ENCODE data around the gene BMP7.

BMP7 gene

DNA sequence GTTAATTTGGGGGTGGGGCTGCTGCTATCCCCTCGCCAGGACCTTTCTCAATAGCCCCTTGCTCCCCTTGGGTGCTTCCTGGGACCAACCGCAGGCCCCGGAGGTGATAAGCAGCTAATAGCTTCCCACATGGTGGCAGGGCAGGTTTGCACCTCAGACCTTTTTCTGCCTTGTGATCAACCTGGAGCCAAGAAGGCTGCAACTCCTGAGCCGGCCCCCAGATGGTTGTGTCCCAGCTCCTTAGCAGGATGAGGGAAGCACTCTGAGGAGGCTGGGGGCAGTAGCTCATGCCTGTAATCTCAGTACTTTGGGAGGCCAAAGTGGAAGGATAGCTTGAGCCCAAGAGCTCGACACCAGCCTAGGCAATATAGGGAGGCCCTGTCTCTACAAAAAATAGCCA lies 85.5 kb downstream of the BMP7 start:
- DNase-seq (ENCODE audit: insufficient read length, low spot score), result no peak
- FAIRE-seq, result no peak
- TF ChIP-seq, protein P1, sequence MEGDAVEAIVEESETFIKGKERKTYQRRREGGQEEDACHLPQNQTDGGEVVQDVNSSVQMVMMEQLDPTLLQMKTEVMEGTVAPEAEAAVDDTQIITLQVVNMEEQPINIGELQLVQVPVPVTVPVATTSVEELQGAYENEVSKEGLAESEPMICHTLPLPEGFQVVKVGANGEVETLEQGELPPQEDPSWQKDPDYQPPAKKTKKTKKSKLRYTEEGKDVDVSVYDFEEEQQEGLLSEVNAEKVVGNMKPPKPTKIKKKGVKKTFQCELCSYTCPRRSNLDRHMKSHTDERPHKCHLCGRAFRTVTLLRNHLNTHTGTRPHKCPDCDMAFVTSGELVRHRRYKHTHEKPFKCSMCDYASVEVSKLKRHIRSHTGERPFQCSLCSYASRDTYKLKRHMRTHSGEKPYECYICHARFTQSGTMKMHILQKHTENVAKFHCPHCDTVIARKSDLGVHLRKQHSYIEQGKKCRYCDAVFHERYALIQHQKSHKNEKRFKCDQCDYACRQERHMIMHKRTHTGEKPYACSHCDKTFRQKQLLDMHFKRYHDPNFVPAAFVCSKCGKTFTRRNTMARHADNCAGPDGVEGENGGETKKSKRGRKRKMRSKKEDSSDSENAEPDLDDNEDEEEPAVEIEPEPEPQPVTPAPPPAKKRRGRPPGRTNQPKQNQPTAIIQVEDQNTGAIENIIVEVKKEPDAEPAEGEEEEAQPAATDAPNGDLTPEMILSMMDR (IDR thresholded peaks at IDR 0.05; ENCODE audit: insufficient read depth, missing control alignments), result no peak

DNA sequence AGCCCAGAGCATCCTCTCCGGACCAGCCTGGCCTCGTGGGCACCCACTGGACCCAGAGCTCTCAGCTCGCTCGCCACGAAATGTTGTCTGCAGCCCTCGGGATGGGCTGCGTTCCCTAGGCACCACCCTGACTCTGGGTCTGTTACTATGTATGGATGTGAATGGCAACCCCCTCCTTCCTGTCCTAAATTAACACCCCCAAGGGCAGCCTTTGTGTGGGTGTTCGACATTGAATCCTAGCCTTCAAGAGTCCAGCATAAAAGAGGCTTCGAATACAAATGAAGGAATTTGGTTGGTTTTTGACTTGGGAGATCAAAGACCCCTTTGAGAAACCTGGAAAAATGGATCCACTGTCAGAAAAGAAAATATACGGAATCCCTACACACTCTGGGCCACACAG lies 86.1 kb downstream of the BMP7 start:
- TF ChIP-seq, protein P1 (IDR thresholded peaks at IDR 0.05; ENCODE audit: insufficient read depth, missing control alignments), result no peak
- DNase-seq (ENCODE audit: insufficient read length, low spot score) (no peak), FAIRE-seq (no peak)

DNA sequence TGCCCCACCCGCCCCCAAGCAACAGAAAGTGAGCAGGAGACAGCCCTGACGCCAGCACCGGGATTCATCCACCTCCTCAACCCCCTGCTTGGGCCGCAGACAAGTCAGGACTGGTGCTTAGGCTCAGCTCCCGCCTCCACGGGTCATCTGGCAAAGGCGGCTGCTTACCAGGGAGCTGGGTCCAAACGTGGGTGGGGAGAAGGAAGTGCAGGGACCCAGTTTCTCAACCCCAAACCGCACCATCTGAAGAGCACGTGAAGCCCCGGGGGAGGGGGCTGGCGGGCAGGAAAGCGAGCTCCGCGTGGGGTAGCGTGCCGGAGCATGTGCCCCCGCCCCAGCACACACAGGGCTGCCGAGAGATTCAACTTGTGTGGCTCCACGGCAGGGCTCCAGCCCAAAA lies 87.2 kb downstream of the BMP7 start:
- no peak for FAIRE-seq
- DNase-seq (ENCODE audit: insufficient read length, low spot score), result no peak
- TF ChIP-seq, protein P1 (IDR thresholded peaks at IDR 0.05; ENCODE audit: insufficient read depth, missing control alignments), result no peak

DNA sequence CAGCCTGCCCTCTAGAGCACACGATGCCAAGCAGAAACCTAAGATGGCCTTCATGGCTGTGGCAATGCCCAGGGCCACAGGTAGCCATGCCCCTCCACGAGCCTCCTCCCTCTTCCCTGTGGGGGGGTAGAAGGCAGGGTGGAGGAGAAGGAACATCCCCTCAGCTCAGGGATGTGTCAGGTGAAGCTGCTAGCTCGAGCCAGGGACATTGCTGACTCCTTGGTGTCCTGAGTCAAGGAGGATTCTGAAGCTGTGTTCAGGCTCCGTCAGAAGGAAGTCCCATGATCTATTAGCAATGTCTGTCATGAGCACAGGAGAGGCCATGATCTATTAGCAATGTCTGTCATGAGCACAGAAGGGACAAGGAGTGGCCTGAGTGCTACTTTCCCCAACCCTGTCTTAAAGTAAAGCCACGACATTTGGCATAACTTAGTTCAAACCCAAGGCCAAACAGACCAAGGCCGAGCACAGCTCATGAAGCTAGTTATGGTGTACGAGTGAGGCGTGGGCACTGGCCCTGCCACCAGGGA lies 87.8 kb downstream of the BMP7 start:
- TF ChIP-seq, protein P1 (IDR thresholded peaks at IDR 0.05; ENCODE audit: insufficient read depth, missing control alignments), result no peak
- DNase-seq (ENCODE audit: insufficient read length, low spot score), result no peak
- FAIRE-seq, result no peak

DNA sequence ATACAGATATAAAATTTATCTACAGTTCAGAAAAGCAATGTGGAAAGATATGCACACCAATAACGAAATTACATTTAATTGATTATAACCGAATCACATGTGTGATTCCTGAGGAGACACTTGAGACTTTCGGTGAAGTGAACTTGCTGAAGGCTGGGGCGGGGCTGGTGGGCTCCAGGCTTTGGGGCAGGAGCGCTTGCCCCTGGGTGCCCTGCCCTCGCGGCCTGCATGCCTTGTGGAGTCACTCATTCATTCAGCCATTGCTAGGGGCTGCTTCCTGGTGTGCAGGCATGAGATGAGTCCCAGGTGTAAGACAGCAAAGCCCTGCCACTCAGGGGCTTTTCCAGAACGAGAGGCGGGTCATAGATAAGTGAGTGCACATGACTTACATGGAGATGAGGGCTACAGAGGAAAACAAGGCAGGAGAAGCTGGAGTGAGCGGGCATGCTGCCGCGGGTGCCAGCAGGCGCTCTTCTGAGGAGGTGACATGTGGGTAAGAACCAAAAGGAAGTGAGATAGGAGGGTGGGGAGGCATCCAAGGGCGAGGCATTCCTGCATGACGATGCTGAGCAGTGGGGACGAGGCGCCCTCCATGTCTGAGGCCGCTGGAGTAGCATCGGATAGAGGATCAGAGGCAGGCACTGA lies 88.7 kb downstream of the BMP7 start:
- DNase-seq (ENCODE audit: insufficient read length, low spot score), result no peak
- TF ChIP-seq, protein P1 (IDR thresholded peaks at IDR 0.05; ENCODE audit: insufficient read depth, missing control alignments), result no peak
- no peak for FAIRE-seq

DNA sequence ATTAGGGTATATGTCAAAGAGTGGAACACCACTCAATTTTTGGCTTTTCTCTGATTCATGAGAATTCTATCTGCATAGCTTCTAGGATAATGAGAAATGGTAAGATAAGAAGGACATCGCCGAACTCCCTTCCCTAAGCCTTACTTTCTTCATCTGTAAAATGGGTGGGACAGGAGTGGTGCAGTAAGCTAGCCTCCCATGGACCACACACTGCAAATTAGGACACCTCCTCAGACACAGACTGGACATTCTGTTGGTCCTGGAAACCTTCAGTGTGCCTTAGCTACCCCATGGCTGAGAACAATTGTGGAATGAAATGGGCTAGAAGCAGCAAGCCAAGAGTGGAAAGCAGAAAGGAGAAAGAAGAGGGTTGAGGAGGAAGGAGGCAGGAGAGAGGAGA lies 89.6 kb downstream of the BMP7 start:
- DNase-seq (ENCODE audit: insufficient read length, low spot score), result no peak
- no peak for FAIRE-seq
- TF ChIP-seq, protein P1 (IDR thresholded peaks at IDR 0.05; ENCODE audit: insufficient read depth, missing control alignments), result no peak

DNA sequence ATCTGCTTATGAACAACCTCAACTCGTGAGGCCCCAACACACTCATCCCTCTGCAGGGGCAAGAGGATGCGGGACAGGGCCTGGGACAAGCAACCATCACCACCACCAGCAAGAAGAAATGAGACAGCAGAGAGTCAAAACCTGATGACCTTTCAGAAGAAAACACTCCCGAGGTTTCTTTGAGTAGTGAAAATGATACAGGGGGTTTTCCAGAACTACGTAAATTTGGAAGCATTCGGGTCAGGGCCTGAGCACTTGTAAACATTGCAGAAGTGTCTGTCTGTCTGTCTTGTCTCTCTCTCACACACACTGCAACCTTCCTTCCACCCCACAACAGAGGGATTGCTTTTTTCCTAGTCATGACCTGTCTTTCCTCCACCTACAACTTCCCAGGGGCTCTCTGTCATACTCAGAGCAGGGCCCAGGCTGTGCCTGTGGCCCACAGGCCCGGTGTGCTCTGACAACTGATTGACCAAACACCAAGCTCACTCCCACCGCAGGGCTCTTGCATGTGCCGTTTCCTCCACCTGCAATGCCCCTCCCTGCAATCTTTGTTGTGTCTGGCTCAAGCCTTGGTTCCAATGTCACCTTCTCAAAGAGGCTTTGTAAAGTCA lies 90.9 kb downstream of the BMP7 start:
- FAIRE-seq (no peak), DNase-seq (ENCODE audit: insufficient read length, low spot score) (no peak)
- TF ChIP-seq, protein P1 (IDR thresholded peaks at IDR 0.05; ENCODE audit: insufficient read depth, missing control alignments), result no peak

Data from D721Med (cell line).